ENCODE measurements around the gene CYP4A11. TPM values are rescaled to one million over a fixed set of nuclear protein-coding genes. Genes with fewer than 3 reads are reported as not detected.
"Not testable (repeated sequence)": the region's sequence is repeated elsewhere in the genome, so short reads cannot be mapped to it uniquely, and the experiment has no call there.

The CYP4A11 gene, protein sequence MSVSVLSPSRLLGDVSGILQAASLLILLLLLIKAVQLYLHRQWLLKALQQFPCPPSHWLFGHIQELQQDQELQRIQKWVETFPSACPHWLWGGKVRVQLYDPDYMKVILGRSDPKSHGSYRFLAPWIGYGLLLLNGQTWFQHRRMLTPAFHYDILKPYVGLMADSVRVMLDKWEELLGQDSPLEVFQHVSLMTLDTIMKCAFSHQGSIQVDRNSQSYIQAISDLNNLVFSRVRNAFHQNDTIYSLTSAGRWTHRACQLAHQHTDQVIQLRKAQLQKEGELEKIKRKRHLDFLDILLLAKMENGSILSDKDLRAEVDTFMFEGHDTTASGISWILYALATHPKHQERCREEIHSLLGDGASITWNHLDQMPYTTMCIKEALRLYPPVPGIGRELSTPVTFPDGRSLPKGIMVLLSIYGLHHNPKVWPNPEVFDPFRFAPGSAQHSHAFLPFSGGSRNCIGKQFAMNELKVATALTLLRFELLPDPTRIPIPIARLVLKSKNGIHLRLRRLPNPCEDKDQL
- not detected in 2 replicates for total RNA-seq

DNA sequence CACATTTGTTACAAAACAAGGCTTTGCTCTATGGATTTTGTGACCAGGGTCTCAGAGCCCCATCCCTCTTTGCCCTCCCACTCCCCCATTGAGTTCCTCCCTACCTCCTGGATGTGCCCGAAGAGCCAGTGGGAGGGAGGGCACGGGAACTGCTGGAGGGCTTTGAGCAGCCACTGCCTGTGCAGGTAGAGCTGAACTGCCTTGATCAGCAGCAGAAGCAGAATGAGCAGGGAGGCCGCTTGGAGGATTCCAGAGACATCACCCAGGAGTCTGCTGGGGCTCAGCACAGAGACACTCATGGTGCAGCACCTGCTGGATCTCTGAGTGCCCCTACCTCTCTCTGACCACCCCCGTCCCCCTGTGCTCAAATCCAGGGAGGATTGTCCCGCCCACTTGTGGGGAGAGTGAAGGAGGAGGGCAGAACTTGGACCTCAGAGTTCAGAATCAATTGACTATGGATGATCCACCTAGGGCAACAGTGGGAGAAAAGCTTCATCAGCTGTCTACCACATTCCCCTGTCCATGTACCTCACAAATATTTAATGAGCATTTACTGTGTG is at the start of gene CYP4A11:
CYP4A11 (minus strand) TSS at position 342 of the 560 bp plus-strand sequence; CDS start at position 299, 43 bp downstream.
- Mint-ChIP-seq H3K9me3 (no peaks in the 10 kb centered on the region), H3K4me1 (no peaks in the 10 kb centered on the region), H3K27me3 (peaks cover 21% of the 10 kb centered on the region), H3K27ac (no peak within 1 kb of the TSS), H3K36me3 (ENCODE audit: low read depth) (no peaks in the 10 kb centered on the region), H3K4me3 (no peak within 1 kb of the TSS)
- intact Hi-C loops (cut with micrococcal nuclease) = no loop called here
- no peak for DNase-seq

DNA sequence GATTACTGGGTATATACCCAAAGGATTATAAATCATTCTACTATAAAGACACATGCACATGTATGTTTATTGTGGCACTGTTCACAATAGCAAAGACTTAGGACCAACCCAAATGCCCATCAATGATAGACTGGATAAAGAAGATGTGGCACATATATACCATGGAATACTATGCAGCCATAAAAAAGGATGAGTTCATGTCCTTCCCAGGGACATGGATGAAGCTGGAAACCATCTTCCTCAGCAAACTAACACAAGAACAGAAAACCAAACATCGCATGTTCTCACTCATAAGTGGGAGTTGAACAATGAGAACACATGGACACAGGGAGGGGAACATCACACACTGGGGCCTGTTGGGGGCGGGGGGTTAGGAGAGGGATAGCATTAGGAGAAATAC is 49.3 kb upstream of the CYP4A11 start:
- DNase-seq; H3K4me1 Mint-ChIP-seq; H3K27ac Mint-ChIP-seq; H3K9me3 Mint-ChIP-seq; H3K36me3 Mint-ChIP-seq (ENCODE audit: low read depth); intact Hi-C loops (cut with micrococcal nuclease); H3K4me3 Mint-ChIP-seq: not testable (repeated sequence)
- peaks cover 21% of the 10 kb centered on the region for H3K27me3 Mint-ChIP-seq

DNA sequence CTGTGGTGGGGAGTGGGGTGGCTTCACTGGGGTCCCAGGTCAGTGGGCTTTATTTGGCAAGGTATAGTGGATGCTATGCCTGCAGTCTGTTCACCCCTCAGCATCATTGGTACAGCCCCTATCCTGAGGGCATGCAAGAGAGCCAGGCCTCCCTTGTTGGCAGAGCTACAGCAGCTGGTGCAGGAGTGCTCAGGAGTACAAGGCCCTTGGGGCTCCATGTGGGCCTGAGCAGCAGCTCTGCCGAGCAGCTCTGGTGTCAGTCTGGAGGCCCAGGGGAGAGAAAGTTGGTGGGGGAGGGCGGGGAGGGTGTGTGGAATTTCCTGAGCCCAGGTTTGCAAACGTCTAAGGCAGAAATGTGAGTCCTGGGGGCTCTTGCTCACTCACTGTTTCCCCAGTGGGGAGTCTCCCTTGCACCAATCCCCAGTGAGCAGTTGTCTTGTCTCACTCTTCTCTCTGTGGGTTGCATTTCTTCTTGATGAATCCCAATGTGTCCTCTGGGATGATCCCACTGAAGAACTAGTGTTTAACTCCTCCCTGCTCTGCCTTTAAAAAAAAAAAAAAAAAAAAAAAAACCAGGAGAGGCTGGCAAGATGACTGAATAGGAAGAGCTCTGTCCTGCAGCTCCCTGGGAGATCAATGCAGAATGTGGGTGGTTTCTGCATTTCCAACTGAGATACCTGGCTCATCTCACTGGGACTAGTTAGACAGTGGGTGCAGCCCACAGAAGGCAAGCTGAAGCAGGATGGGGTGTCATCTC is 42.7 kb upstream of the CYP4A11 start:
- H3K9me3 Mint-ChIP-seq = peaks cover 3% of the 10 kb centered on the region
- intact Hi-C loops (cut with micrococcal nuclease) = no loop called here
- H3K27ac Mint-ChIP-seq = no peak overlapping the region
- no peak overlapping the region for H3K4me3 Mint-ChIP-seq
- no peak for DNase-seq
- H3K4me1 Mint-ChIP-seq = no peaks in the 10 kb centered on the region
- peaks cover 22% of the 10 kb centered on the region for H3K27me3 Mint-ChIP-seq
- H3K36me3 Mint-ChIP-seq (ENCODE audit: low read depth) = no peaks in the 10 kb centered on the region

DNA sequence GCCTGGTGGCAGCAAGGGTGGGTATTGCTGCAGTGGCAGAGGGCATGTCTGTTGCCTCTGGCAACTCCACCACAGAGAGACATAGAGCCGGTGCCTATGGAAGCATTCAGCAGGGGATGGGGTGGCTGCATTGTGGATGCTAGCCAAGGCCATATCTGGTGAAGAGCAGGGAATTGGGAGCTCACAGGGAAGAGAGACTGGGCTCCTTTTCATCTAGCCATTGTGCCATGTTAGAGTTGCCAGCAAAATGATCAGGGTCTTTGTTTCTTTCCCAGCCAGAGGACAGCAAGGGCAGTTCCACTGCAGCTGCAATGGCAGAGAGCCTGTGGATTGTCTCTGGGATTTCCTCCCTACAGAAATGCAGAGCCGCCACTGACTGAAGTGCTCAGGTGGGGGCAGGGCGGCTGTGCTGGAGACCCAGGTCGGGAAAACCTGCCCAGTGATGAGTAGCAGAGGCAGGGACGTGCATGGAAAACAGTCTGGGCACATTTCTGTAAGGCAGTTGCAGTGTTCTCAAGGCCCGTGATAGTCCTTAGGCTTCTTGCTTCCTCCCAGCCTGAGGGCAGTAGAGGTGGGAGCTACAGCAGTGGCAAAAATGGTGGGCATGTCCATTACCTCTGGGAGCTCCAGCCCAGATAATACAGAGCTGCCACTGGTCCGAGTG is 42.0 kb upstream of the CYP4A11 start:
- DNase-seq = no peak
- intact Hi-C loops (cut with micrococcal nuclease) = no loop called here
- Mint-ChIP-seq H3K36me3 (ENCODE audit: low read depth) (no peaks in the 10 kb centered on the region), H3K27me3 (peaks cover 23% of the 10 kb centered on the region), H3K9me3 (peaks cover 8% of the 10 kb centered on the region), H3K27ac (no peak overlapping the region), H3K4me1 (no peaks in the 10 kb centered on the region), H3K4me3 (no peak overlapping the region)

DNA sequence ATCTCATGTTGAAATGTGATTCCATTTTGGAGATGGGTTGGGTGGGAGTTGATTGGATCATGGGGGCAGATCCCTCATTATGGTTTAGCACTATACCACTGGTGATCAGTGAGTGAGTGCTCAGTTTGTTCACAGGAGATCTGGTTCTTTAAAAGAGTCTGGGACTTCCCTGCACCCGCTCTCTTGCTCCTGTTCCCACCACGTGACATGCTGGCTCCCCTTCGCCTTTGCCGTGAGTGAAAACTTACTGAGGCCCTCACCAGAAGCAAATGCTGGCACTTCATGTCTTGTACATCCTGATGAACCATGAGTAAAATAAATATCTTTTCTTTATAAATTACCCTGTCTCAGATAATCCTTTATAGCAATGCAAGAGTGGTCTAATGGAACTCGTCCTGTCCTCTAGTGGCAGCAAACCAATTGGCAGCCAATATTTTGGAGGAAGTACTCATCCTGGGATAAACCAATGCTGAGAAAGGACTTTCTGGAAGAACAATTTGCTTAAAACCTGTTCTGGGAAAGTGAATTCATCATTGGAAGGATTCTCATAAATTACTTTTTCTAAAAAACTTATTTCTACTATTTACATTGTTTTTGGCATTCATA is 27.8 kb upstream of the CYP4A11 start:
- Mint-ChIP-seq H3K9me3 (no peaks in the 10 kb centered on the region), H3K36me3 (ENCODE audit: low read depth) (no peaks in the 10 kb centered on the region), H3K27ac (no peak overlapping the region), H3K4me3 (no peak overlapping the region), H3K4me1 (no peaks in the 10 kb centered on the region), H3K27me3 (peaks cover 12% of the 10 kb centered on the region)
- intact Hi-C loops (cut with micrococcal nuclease) = no loop called here
- no peak for DNase-seq

DNA sequence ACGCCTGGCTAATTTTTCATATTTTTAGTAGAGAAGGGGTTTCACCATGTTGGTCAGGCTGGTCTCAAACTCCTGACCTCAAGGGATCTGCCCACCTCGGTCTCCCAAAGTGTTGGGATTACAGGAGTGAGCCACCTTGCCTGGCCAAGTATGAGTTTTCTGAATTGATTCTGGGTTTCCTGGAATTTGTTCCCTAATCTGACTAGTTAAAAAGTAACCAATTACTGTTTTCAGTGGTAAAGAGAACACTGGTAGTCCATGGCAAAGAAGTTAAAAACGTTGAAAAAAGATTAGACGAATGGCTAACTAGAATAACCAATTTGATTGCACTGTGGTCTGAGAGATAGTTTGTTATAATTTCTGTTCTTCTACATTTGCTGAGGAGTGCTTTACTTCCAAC is 21.0 kb upstream of the CYP4A11 start:
- intact Hi-C loops (cut with micrococcal nuclease); H3K36me3 Mint-ChIP-seq (ENCODE audit: low read depth); H3K4me1 Mint-ChIP-seq; H3K27me3 Mint-ChIP-seq; H3K27ac Mint-ChIP-seq; H3K4me3 Mint-ChIP-seq; H3K9me3 Mint-ChIP-seq; DNase-seq: not testable (repeated sequence)

DNA sequence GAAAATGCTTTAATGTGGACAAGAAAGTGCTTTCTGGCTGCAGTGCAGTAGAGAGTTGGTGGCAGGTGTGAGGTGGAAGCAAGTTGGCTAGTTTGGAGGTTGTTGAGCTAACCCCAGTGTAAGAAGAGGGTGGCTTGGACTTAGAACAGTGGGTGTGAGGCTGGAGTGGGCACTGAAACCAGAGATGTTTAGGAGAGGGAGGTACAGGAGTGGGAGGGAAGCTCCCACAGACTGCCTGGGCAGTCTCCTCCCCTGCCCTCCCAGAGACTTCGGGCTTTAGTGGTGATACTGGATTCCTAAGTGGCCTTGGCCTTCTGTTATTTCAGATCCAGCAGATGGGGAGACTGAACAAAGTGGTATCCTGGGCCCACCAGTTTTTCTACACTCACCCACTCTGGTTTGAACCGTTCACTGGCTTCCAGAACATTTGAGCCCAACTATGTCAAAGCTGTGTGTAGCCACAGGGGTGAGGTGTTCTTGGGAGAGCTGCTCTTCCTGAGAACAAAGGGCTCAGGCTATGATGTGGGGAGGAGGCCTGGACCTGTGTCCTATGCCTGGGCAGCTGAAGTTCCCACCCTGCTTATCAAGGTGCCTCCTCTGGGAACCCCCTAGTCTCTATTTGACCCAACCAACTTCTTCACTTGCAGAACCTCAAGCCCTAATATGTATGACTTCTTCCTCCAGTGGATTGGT is 19.9 kb upstream of the CYP4A11 start:
- H3K36me3 Mint-ChIP-seq (ENCODE audit: low read depth) = no peaks in the 10 kb centered on the region
- H3K4me3 Mint-ChIP-seq = no peak overlapping the region
- peaks cover 7% of the 10 kb centered on the region for H3K27me3 Mint-ChIP-seq
- no peaks in the 10 kb centered on the region for H3K4me1 Mint-ChIP-seq
- no peaks in the 10 kb centered on the region for H3K9me3 Mint-ChIP-seq
- DNase-seq = no peak
- no peak overlapping the region for H3K27ac Mint-ChIP-seq
- intact Hi-C loops (cut with micrococcal nuclease) = no loop called here

DNA sequence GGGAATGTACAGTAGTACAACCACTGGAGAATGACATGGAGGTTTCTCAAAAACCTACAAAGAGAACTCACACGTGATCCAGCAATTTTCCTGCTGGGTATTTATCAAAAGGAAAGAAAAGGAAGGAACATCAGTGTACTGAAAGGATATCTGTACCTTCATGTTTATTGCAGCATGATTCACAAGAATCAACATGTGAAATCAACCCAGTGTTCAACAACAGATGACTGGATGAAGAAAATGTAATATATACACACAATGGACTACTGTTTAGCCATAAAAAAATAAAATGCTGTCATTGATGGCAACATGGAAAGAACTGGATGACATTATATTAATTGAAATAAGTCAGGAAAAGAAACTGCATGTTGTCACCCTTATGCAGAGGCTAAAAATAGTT is 19.0 kb upstream of the CYP4A11 start:
- Mint-ChIP-seq H3K9me3 (no peaks in the 10 kb centered on the region), H3K4me3 (no peak overlapping the region), H3K27ac (no peak overlapping the region), H3K36me3 (ENCODE audit: low read depth) (no peaks in the 10 kb centered on the region), H3K27me3 (peaks cover 7% of the 10 kb centered on the region), H3K4me1 (no peaks in the 10 kb centered on the region)
- no peak for DNase-seq
- intact Hi-C loops (cut with micrococcal nuclease) = no loop called here

DNA sequence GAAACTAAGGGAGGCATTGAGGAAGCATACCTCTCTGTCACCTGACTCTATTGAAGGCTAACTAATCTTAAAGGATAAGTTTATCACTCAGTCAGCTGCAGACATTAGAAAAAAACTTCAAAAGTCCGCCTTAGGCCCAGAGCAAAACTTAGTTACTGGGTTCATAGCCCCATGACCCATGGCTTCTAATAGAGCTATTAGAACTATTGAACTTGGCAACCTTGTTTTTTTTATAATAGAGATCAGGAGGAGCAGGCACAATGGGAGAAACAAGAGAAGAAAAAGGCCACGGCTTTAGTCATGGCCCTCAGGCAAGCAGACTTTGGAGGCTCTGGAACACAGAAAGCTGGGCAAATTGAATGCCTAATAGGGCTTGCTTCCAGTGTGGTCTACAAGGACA is 13.8 kb upstream of the CYP4A11 start:
- H3K27ac Mint-ChIP-seq; H3K4me3 Mint-ChIP-seq; H3K9me3 Mint-ChIP-seq; H3K36me3 Mint-ChIP-seq (ENCODE audit: low read depth); DNase-seq; H3K27me3 Mint-ChIP-seq; intact Hi-C loops (cut with micrococcal nuclease): not testable (repeated sequence)
- H3K4me1 Mint-ChIP-seq = peaks cover 10% of the 10 kb centered on the region

DNA sequence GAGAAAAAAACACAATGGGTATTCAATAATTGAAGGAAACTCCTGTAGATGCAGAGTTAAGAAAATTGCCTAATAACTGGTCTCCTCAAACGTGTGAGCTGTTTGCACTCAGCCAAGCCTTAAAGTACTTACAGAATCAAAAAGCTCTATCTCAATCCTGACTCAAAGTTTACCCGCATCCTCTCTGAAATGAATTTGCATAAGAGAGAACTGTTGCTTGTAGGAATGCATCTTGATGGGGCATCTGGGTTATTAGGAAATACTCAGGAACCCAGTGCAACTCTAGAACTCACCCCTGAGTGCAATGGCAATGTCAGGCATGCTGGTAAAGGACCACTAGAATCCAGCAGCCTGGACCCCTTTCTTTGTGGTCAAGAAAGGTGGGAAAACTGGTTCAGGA is 12.6 kb upstream of the CYP4A11 start:
- H3K36me3 Mint-ChIP-seq (ENCODE audit: low read depth); H3K4me3 Mint-ChIP-seq; H3K27ac Mint-ChIP-seq; DNase-seq; intact Hi-C loops (cut with micrococcal nuclease); H3K27me3 Mint-ChIP-seq; H3K9me3 Mint-ChIP-seq: not testable (repeated sequence)
- peaks cover 13% of the 10 kb centered on the region for H3K4me1 Mint-ChIP-seq

DNA sequence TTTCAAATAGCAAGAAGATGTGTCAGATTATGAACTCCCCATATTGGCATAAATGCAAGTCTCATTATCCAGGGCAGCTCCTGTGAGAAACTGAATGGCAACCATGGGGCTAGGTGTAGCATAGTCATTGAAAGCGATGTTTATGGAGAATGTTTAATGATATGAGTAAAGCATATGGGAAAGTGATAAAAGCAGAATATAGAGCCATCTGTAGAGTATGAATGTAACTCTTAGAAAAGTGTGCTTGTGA is 8.1 kb upstream of the CYP4A11 start:
- Mint-ChIP-seq H3K4me1 (peaks cover 13% of the 10 kb centered on the region), H3K27me3 (peaks cover 15% of the 10 kb centered on the region)
- intact Hi-C loops (cut with micrococcal nuclease); H3K4me3 Mint-ChIP-seq; H3K36me3 Mint-ChIP-seq (ENCODE audit: low read depth); H3K9me3 Mint-ChIP-seq; H3K27ac Mint-ChIP-seq: not testable (repeated sequence)
- DNase-seq = peak; percentile 28

DNA sequence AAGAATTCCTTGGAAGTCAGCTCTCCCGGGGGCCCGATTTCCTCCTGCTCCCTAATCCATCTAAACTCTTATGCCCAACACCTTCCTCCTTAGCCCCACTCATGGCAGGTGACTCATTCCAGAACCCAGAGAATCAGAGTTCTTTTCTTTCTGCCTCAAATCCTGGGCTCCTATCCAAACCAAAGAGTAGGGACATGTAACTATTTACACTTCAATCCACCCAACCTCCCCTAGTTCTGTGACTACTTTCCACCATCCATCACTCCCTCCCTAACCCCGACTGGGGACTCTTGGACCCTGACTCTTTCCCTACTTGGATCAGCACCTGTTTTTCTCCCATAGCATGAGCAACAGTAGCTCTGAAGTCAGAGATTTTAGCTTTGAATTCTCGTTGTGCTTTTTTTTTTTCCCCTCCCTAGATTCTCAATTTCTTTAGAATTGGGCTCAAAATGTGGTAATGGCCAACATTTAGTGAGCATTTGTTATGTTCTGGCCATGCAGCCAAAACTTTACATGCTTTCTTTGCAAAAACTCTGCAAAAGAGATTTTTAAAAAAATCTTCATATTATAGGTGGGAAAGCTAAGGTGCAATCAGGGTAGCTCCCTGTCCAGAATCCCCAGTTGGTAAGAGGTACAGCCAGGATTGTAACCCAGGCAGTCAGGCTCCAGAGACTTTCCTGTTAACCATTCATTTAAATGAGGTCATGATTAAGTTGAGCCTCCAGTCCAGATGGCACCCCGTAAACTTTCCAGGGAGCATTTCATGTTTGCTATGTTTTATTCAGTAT is 7.5 kb upstream of the CYP4A11 start:
- Mint-ChIP-seq H3K27ac (peak overlapping the region; percentile 27), H3K4me1 (peaks cover 13% of the 10 kb centered on the region), H3K27me3 (peaks cover 17% of the 10 kb centered on the region), H3K36me3 (ENCODE audit: low read depth) (no peaks in the 10 kb centered on the region), H3K9me3 (no peaks in the 10 kb centered on the region), H3K4me3 (no peak overlapping the region)
- intact Hi-C loops (cut with micrococcal nuclease) = no loop called here
- no peak for DNase-seq

DNA sequence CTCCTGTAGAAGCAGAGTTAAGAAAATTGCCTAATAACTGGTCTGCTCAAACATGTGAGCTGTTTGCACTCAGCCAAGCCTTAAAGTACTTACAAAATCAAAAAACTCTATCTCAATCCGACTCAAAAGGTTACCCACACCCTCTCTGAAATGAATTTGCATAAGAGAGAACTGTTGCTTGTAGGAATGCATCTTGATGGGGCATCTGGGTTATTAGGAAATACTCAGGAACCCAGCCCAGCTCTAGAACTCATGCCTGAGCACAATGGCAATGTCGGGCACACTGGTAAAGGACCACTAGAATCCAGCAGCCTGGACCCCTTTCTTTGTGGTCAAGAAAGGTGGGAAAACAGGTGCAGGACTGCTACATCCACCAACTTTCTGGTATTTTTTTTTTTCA is 6.4 kb upstream of the CYP4A11 start:
- Mint-ChIP-seq H3K4me1 (peaks cover 13% of the 10 kb centered on the region), H3K27me3 (peaks cover 15% of the 10 kb centered on the region)
- intact Hi-C loops (cut with micrococcal nuclease); H3K9me3 Mint-ChIP-seq; H3K4me3 Mint-ChIP-seq; H3K36me3 Mint-ChIP-seq (ENCODE audit: low read depth); DNase-seq; H3K27ac Mint-ChIP-seq: not testable (repeated sequence)

All from activated CD4-positive, alpha-beta T cell treated with anti-CD3 and anti-CD28 coated beads, Interleukin-2, amount 10 ng/mL, durations not matched to agents 24 days and 14 days (primary cell).